MV-4-11 (cell line): ENCODE measurements around the gene AACS.

Experiments
- DNase-seq: peaks from one replicate; lab custom pipeline; 2025; lab: John Stamatoyannopoulos, UW

Gene AACS

GRCh38 chr12:125152463-125152862 lies 87.2 kb downstream of the AACS start:
- DNase-seq = no peak

- DNase-seq = no peak
Observed at GRCh38 chr12:125155366-125155765, 90.1 kb downstream of the AACS start.

GRCh38 chr12:125157177-125157576 lies 91.9 kb downstream of the AACS start:
- no peak for DNase-seq

- DNase-seq = no peak
Observed at GRCh38 chr12:125159702-125160101, 94.5 kb downstream of the AACS start.

- no peak for DNase-seq
Observed at GRCh38 chr12:125160281-125160955, 95.2 kb downstream of the AACS start.

- no peak for DNase-seq
Observed at GRCh38 chr12:125161712-125162022, 96.4 kb downstream of the AACS start.

GRCh38 chr12:125162489-125163028 lies 97.3 kb downstream of the AACS start:
- DNase-seq = no peak

GRCh38 chr12:125163148-125163547 lies 97.9 kb downstream of the AACS start:
- DNase-seq = no peak

GRCh38 chr12:125164541-125164940 lies 99.3 kb downstream of the AACS start:
- DNase-seq = no peak

GRCh38 chr12:125166041-125166440 lies 100.8 kb downstream of the AACS start:
- DNase-seq = no peak

GRCh38 chr12:125167658-125168057 lies 102.4 kb downstream of the AACS start:
- DNase-seq = no peak

GRCh38 chr12:125169451-125169850 lies 104.2 kb downstream of the AACS start:
- DNase-seq = no peak

GRCh38 chr12:125169870-125170269 lies 104.6 kb downstream of the AACS start:
- no peak for DNase-seq

- DNase-seq = no peak
Observed at GRCh38 chr12:125171267-125171666, 106.0 kb downstream of the AACS start.

GRCh38 chr12:125172231-125172850 lies 107.1 kb downstream of the AACS start:
- no peak for DNase-seq

- DNase-seq = no peak
Observed at GRCh38 chr12:125175576-125175975, 110.3 kb downstream of the AACS start.

GRCh38 chr12:125178222-125178621 lies 113.0 kb downstream of the AACS start:
- DNase-seq = no peak

- no peak for DNase-seq
Observed at GRCh38 chr12:125180144-125180543, 114.9 kb downstream of the AACS start.

- no peak for DNase-seq
Observed at GRCh38 chr12:125181107-125181506, 115.9 kb downstream of the AACS start.

GRCh38 chr12:125183187-125184067 lies 118.2 kb downstream of the AACS start:
- peak; percentile 42 for DNase-seq

- no peak for DNase-seq
Observed at GRCh38 chr12:125184213-125184967, 119.2 kb downstream of the AACS start.

GRCh38 chr12:125185311-125185739 lies 120.1 kb downstream of the AACS start:
- no peak for DNase-seq
